GM10847 (cell line): Measurements from ENCODE around the gene SKA1.

ENCODE experiments used
- POLR2A ChIP-seq: IDR thresholded peaks from 2 replicates; pipeline ENCODE4 v1.6.1; 2011; ENCODE audit not compliant: insufficient read length; ENCODE audit errors: extremely low read depth

The SKA1 gene

DNA sequence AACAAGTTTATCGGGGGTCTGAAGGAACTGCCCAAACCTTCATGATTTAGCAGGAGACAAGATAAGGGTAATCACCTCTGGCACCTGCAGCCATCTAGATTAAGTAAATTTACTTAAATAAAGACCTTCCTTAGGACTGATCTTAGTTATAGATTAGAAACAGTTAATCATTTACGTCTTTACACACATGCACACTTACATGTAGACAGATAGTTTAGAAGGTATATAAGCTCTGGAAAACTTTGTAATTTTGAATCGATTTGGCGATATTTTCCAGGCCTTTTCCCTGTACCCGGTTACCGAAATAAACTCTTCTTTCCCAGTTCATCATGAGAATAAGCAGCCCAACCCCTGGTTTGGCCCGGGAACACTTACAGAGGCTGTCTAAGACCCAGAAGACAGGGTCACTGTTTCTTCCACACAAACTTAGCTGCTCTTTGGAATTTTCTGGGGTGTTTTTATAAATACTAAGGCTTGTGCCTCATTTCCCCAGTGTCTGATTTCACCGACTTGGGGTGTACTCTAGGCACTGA lies 560 bp upstream of the SKA1 start:
- TF ChIP-seq POLR2A: no peak

DNA sequence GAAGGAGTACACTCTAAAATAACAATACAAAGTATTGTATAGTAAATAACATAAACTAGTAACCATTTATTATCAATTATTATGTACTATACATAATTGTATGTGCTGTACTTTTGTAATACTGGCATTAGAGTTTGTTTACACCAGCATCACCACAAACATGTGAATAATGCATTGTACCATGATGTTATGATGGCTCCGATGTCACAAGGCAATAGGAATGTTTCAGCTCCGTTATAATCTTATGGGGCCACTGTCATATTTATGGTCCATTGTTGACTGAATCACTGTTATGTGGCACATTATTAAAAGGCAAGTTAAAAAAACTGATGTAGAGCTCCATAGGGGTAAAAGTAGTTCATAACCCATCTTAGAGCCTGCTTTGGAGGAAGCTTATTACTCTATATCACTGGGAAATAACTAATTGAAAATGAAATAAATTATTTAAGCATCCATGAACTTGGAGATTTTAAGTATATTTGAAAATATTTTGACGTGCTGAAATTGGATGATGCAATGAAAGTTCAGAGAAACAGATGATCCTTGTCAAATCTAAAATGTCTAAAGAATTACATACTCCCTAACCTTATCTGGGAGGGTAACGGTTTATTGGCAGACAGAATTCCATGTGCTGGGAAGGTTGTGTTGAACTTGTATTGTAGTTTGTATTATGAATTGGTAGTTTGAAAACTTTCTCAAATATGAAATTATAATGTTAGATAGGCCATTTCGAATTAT lies 2.4 kb downstream of the SKA1 start:
- no peak for TF ChIP-seq POLR2A

DNA sequence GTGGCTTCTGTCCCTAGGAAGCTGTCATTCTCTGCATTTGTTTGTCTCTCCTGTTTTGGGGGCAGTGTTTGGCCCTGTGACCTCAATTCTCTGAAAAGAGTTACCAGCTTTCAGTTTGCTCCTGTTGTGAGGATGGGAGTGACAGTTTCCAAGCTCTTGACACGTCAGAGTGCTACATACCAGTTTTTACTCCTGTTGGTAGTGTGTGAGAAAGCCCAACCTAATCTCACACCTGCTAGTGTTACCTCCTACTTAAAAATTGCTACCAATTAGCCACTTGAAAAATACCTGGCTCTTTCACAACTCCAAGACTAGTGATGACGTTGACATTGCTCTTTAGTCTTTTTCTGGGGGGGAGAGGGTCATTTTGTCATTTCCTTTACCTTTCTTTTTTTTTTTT lies 14.1 kb downstream of the SKA1 start:
- TF ChIP-seq POLR2A: no peak

DNA sequence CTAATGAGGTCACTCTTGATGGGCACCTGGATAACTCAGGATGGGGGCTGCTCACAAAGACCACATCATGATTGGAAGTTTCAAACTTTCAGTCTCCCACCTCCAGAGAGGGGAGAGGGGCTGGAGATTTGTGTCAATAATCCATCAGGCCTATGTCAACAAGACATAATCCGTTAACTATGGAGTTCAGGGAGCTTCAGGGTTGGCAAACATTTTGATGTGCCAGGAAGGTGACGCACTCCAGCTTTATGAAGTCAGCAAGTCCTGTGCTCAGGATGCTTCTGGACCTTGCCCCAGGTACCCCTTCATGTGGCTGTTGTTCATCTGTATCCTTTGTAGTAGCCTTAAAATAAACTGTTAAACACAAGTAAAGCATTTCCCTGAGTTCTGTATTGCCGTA lies 19.0 kb downstream of the SKA1 start:
- no peak for TF ChIP-seq POLR2A

DNA sequence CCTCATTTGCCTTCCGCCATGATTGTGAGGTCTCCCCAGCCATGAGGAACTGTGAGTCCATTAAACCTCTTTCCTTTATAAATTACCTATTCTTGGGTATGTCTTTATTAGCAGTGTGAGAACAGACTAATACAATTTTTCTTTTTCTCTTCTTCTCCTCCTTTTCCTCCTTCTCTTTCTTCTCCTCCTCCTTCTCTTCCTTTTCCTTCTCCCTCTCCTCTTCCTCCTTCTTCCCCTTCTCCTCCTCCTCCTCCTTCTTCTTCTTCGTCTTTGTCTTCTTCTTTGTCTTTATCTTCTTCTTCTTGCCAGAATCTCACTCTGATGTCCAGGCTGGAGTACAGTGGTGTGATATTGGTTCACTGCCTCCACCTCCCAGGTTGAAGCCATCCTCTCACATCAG lies 20.2 kb downstream of the SKA1 start:
- TF ChIP-seq POLR2A: no peak

DNA sequence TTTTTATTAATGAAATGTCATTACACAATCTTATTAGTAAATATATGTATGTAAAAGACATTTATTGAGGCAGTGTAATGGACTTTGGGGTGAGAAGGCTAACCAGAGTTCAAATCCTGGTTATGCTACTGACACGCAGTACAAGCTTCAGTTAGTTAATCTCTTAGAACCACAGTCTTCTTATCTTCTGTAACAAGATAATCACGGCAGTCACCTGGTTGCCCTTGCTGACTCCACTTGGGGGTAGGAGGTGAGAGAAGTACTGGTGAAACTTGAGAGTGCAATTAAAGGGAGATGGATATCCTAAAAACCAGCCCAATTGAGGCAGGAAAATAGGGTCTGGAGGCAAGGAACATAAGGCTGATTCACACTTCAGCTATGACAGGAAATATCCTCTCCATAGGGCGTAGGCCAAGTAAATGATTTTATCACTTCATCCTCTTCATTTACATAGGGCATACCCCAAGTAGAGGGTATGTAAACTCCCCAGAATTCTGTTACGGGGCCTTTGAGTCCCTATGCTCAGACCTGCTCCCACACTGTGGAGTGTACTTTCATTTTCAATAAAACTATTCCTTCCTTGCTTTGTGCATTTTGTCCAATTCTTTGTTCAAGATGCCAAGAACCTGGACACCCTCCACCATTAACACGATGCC lies 21.3 kb downstream of the SKA1 start:
- TF ChIP-seq POLR2A: no peak

DNA sequence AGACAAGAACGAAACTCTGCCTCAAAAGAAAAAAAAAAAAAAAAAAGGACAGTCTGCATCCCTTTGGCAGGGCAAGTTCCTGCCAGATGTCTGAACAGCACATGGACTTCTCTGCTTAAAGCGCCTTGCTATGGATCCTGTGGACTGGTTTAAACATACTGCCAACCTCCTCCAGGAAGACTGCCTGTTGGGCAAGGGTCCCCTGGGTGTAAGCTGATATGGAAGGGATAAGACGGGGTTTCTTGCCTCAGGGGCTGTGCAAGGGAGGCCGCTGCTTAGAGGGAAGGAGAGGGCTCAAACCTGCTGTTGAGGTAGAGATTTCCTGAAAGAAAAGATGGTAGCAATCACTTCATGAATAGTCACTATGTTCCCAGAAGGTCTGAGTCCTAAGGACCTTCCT lies 22.2 kb downstream of the SKA1 start:
- TF ChIP-seq POLR2A: no peak

DNA sequence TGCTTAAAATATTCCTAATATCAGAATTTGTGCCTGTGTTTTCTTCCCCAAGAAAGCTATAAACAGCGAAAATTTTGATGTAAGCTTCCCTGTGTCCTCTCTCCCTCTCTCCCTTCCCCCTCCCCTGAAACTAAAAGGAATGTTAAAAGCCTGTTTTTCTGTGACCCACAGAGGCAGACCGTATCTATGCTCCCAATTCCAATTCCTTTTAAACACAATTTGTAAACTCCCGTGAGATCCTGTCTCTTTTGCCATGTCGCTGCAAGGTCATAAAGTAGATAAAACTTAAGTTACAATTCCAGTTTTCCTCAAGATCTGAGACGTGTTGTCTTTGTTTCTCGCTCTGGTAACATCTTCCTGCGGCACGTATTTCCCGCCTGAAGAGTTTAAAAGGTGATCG lies 23.3 kb downstream of the SKA1 start:
- no peak for TF ChIP-seq POLR2A

DNA sequence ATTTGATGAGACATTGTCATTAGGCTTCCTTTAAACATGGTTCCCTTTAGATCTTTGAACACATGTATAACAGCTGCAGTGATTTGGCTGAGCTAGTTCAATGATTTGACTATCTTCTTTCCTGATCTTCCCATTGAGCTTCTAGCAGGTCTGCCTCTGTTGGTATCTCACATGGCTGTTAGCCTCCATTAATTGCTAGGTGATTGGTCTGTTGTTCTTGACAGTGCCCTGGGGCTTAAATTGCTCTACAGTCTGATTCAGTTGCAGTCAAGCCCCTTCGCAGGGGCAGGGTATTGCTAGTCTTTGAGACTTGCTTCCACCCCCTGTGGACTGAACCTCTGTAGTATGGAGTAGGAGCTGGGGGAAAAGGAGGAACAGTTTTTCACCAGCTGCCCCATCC lies 24.1 kb downstream of the SKA1 start:
- TF ChIP-seq POLR2A: no peak

DNA sequence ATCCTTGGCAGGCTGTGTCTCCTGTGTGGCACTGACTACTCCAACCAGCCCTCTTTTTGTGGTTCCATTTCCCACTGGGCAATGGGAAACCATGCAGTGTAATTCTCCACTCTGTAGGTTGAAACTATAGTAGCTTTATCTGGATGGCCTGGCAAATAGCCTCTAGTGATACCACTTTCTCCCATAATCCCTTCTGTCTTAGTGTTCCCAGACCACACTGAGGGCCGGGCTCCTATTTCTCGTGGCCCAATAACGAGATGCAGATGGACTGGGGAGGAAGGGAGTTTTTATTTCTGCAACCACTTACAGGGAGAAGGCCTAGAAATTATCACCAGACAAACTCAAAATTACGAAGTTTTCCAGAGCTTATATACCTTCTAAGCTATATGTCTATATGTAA lies 24.7 kb downstream of the SKA1 start:
- no peak for TF ChIP-seq POLR2A

DNA sequence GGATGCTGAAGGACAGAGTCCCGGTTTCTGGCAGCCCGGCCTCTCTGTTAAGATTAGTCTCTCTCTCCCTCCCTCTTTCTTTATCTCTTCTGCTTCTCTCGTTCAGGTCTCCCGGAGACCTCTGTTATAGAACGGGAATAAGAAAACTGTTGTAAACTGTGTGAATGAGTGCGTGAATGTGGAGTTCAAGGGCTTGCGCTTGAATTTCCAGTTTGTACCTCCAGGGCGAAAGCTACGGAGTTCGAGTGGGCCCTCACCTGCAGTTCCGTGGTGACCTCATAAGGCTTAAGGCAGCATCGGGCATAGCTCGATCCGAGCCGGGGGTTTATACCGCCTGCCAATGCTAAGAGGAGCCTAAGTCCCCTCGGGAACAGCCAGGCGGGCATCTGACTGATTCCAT lies 26.4 kb downstream of the SKA1 start:
- no peak for TF ChIP-seq POLR2A

DNA sequence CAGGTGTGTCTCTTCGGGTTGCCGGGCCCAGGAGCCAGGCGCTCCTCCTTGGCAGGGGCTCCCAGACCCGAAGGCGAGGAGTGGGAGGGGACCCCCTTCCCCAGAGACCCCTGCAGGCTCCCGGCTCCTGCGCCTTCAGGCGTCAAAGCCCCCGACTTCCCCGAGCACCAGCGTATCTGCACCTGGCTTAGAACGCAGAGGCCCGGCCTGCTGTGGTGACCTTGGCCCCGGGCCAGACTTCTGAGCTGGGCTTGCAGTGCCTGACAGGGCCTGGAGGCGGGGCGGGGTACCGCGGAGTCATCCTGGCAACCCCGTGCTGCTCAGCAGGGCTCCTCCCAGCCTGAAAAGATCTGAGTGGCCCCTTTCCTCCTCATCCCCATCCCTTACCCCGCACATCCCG lies 27.0 kb downstream of the SKA1 start:
- TF ChIP-seq POLR2A: no peak

DNA sequence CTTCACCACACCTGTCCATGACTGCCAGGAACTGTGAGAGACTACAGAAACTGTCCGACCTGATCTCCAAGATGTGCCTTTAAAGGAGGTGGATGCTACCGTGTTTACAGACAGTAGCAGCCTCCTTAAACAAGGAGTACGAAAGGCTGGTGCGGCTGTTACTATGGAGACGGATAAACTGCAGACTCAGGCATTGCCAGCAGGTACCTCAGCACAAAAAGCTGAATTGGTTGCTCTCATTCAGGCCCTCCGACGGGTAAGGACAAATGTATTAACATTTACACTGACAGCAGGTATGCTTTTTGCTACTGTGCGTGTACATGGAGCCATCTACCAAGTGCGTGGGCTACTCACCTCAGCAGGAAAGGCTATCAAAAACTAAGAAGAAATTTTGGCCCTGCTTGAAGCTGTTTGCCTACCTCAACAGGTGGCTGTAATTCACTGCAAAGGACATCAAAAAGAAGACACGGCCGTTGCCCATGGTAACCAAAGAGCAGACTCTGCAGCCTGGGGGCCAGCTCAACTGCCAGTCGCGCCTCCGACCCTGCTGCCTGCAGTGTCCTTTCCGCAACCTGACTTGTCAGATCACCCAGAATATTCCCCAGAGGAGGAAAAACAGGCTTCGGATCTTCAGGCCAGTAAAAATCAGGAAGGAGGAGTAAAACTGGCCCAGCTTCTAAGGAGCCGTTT lies 30.9 kb downstream of the SKA1 start:
- TF ChIP-seq POLR2A: no peak

DNA sequence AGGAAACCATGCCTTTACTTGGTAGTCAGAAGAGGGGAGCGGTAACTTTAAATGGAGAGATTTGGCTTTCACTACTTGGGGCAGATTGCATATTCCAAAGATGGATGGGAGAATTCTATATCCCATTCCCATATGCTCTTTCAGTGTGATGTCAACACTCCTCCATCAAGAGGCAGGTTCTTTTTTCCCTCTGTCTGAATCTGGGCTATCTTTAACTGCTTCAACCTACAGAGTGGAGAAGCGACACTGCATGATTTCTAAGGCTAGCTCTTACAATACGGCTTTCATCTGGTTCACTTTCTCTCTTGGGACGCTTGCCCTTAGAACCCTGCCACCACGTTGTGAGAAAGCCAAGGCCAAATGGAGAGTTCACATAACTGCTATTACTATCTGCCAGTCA lies 34.4 kb downstream of the SKA1 start:
- TF ChIP-seq POLR2A: no peak

DNA sequence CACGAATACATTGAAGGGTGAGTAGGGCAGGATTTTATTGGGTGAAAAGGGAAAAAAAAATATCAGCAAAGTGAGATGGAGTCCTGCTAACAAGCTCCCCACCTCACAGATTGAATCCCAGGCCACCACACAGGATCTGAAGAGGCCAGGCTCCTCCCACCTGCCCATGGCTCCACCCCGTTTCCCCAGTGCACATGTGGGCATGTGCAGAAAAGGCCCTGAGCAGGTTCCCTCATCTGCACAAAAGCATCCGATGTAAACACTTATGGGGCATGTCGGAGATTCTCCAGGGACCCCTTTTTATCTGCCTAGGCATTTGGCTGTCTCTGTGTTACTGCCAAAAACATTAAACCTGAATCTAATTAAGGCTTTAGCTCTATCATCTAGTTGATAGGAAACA lies 35.2 kb downstream of the SKA1 start:
- no peak for TF ChIP-seq POLR2A

DNA sequence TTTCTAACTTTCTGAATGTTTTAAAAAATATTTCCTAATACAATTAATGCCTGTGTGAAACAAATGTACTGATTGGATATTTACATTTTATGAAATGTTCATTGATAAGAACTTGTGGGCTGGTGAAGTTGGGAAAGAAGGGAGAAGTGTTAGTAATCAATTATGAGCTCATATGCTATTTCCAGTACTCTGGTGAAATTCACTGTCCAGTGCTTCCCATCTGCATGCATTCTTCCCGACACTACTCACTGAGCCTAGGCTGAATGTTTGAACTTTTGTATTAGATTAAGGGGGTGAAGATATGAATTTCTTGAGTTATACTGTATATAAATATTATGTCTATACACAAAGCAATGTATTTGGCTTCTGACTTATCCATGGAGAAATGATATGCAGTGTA lies 36.0 kb downstream of the SKA1 start:
- no peak for TF ChIP-seq POLR2A
